Omental fat pad (tissue), 4 donors: ENCODE results near the gene ZFX. TPM values are rescaled to one million over a fixed set of nuclear protein-coding genes. Genes with fewer than 3 reads are reported as not detected.

Experiments used
- ATAC-seq: fragments of 150-250 bp; one replicate; pipeline ENCODE4 v1.9.1; 2016; ENCODE audit warnings: mild to moderate bottlenecking, moderate library complexity; ENCODE audit not compliant: low FRiP score
- DNase-seq: peaks from one replicate; pipeline ENCODE4 v3.0.0-alpha.2; 2019; ENCODE audit warnings: low spot score
- total RNA-seq, 4 donors: library from RNA; depleted of rRNA; stranded (reverse); fragments of >200 nt; gene quantifications; one replicate each; pipeline ENCODE4 v1.1.0, GENCODE V29; 2016
- TF ChIP-seq, protein P1 (sequence below), 3 donors: fragments of 450-650 bp; IDR thresholded peaks; one replicate each; pipeline ENCODE4 v1.5.1; 2016 to 2017; ENCODE audit warnings: antibody characterized with exemption in 3 of 3, mild to moderate bottlenecking in 3 of 3, moderate library complexity in 2 of 3

The ZFX gene
- total RNA-seq, 4 donors from 2014 or later = 40.4 to 78.2 (median 44.9) TPM

DNA sequence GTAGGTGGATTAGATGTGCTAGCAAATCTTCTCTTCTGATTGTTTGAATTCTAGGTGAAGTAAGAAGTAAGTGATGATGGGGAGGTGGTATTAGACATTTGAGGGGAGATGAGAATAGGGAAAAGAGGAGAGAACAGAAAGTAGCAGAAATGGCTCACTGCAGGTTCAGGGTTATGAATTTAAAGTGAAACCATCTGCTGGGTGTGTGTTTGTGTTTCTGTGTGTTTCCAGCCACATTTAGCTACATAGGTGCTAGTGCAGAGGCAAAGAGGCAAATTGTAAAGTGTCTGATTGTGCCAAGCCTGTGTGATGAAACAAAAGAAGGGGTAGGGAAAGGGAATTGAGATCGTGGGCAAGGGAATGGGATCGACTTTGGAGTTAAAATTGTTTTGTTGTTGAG lies 50.6 kb downstream of the ZFX start:
- TF ChIP-seq, protein P1, sequence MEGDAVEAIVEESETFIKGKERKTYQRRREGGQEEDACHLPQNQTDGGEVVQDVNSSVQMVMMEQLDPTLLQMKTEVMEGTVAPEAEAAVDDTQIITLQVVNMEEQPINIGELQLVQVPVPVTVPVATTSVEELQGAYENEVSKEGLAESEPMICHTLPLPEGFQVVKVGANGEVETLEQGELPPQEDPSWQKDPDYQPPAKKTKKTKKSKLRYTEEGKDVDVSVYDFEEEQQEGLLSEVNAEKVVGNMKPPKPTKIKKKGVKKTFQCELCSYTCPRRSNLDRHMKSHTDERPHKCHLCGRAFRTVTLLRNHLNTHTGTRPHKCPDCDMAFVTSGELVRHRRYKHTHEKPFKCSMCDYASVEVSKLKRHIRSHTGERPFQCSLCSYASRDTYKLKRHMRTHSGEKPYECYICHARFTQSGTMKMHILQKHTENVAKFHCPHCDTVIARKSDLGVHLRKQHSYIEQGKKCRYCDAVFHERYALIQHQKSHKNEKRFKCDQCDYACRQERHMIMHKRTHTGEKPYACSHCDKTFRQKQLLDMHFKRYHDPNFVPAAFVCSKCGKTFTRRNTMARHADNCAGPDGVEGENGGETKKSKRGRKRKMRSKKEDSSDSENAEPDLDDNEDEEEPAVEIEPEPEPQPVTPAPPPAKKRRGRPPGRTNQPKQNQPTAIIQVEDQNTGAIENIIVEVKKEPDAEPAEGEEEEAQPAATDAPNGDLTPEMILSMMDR (IDR thresholded peaks at IDR 0.05) = no peak
- no peak for DNase-seq
- no peak for ATAC-seq

DNA sequence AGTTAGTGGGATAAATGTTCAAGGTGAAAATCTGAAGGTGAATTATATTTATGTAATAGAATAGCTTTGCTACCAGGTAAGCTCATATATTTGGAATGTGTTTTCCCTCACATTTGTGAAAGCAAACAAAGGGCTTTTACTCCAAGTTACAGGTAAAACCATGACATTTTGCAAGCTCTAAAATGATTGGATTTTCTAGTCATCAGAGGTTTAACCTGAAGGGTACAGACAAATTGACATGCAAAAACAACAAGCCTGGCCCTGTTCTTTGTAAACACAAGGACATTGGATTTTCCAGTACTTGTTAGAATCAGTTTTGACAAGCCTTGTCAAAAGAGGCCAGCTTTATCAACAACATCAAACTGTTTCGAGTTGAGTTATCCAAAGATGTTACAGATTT lies 51.7 kb downstream of the ZFX start:
- ATAC-seq = no peak
- TF ChIP-seq, protein P1 (IDR thresholded peaks at IDR 0.05) = no peak
- no peak for DNase-seq

DNA sequence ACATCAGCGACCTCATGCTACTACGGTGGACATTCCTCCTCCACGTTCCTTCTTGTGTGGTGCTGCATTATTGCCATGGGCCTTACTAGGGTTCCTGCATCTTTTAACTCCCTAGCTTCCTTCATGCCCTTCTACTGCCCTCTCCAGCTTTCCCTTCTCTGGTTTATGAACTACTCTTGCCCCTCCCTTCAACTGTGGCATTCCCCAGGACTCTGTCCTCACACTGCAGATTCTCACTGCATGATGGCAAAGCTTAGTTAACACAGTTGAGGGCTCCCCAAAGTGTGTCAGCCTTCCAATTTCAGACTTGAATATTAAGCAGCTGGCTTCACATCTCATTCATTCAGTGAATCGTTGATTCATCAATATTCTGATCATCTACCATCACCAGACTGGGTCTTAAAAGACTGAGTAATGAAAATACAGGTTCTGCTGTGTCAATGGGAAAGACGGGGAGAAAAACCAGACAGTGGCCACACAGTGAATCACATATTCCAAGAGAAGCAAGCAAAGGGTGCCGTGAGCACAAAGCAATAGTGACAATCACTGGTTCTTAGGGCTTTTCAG lies 53.0 kb downstream of the ZFX start:
- TF ChIP-seq, protein P1 (IDR thresholded peaks at IDR 0.05) = no peak
- ATAC-seq = no peak
- no peak for DNase-seq

DNA sequence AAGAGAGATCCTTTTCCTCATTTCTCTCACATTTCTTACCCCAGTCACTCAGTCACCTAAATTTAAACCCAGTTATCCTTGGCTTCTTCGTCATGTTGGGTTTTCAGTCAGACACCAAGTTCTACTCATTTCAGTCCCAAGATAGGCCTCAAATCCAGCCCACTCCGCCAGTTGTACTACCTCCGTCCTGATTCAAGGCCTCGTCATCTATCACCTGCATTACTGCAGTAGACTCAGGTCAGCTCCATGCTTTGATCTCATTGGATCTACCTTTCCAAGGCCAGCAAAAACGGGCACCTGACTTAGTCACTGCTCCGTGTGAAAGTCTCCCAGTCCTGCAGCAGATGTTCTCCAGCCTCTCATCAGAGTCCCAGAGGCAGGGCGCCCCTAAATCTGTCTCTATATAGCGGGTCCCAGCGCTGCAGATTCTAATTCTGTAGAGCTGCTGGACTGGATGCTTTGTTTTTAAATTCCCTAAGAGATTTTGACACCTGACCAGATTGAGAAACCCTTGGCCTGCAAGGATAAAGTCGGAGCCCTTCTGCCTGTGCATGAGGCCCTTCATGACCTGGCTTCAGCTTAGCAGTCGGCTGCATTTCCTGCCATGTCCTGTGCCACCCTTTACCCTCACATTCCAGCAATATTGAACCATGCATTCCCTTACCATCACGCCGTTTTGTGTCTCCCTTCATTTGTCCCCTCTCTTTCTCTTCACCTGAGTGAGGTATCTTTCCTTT lies 53.7 kb downstream of the ZFX start:
- TF ChIP-seq, protein P1 (IDR thresholded peaks at IDR 0.05) = no peak
- ATAC-seq (no peak), DNase-seq (no peak)

DNA sequence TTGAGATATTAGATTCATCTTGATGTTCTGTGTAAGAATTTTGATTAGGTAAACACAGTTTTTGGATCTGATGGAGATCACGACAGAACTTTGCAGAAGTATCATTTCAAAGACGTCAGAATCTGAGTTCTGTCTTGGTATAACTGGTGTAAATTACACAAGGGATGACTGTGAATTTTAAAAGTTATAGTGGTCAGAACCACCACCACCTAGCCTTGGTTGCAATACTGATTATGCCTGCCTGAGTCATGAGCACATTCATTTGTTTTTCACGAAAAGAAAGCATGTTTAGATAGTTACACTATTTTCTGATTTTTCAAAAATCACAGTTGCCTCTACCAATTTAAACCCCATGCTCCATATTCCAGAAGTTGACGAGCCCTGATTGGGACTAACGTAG lies 54.8 kb downstream of the ZFX start:
- TF ChIP-seq, protein P1 (IDR thresholded peaks at IDR 0.05) = no peak
- no peak for DNase-seq
- no peak for ATAC-seq

DNA sequence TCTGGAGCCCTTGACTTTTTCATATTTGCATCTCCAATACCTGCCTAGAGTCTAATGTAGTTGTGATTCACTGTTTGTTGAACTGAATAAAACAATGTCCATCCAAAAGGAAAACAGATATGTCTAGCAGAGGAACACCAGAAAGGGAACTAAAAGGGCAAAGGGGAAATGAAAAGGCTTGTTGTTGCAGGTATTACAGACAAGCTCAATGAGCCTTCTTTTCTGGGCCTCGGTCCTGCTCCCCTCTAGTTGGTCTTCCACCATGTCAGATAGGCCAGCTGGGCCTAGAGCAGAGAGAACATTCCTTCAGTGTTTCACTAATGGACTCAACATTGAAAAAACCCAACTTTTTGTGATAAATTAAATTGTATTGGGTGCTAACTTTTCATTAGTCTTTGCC lies 55.4 kb downstream of the ZFX start:
- DNase-seq (no peak), ATAC-seq (no peak)
- TF ChIP-seq, protein P1 (IDR thresholded peaks at IDR 0.05) = no peak

DNA sequence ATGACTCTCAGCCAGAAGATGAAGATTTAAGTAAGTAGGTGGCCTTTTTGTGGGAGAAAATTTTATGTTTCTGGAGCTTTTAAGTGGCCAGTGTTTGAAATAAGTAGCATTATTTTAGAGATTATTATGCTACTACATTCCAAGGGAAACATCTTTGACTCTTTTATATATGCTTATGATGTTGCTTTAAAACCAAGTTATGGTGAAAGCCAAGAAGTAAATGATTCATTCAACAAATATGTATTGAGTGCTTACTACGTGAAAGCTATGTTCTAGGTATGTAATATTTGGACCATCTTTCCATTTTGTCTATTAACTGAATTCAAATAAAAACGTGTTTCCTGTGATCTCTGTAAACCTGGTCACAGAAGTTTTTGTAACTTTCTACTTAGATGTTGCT lies 58.3 kb downstream of the ZFX start:
- TF ChIP-seq, protein P1 (IDR thresholded peaks at IDR 0.05) = no peak
- no peak for DNase-seq
- no peak for ATAC-seq
